Ammon's horn (tissue), 1 donor: ENCODE results near the gene PAM.
A peak's percentile ranks its signal among the peaks of the same experiment; 100 is the strongest.

ENCODE experiments used
- DNase-seq: peaks from one replicate; pipeline ENCODE4 v3.0.0-alpha.2; 2016; ENCODE audit warnings: low spot score

Gene PAM

GRCh38 chr5:102754767-102755431, at the start of gene PAM:
Gene PAM, plus strand, starts transcription at chr5:102755305. Its CDS starts 110,891 bp downstream, at chr5:102866196.
- DNase-seq = peak; percentile 72

- DNase-seq = no peak
Measured at GRCh38 chr5:102711525-102712385, 43.4 kb upstream of the PAM start.

- DNase-seq = no peak
Measured at GRCh38 chr5:102713278-102713677, 41.8 kb upstream of the PAM start.

GRCh38 chr5:102713682-102714231, 41.3 kb upstream of the PAM start:
- DNase-seq = peak; percentile 45

DNA sequence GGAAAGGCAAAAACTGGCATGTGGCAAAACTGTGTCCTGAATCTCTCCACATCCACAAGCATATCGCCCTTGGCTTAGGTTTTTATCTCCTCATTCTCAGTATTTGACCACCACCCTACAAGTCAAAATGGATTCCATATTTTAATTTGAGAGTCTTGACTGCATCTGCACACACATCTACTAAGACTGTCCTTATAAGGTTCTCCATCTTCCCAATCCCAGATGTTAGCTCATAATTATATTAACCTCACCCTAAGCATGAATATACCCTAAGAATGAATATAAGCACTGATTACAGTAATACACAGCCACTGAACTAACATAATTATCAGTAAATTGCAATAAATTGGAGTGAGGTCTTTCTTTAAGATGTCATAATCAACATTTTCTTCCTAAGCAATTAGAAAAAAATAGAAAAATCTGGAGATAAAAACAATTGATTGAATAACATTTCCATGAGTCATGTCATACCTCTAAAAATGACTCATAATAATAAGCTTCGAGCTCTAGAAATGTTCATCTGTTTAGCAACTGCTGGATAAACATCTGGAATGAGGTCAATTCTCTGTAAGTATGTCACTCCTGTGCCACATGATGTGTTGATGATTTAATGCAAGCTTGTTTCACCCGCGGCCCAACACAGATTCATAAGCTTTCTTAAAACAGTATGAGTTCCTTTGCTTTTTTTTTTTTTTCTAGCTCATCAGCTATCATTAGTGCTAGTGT, 39.9 kb upstream of the PAM start:
- DNase-seq = no peak

GRCh38 chr5:102716017-102716416, 39.1 kb upstream of the PAM start:
- no peak for DNase-seq

DNA sequence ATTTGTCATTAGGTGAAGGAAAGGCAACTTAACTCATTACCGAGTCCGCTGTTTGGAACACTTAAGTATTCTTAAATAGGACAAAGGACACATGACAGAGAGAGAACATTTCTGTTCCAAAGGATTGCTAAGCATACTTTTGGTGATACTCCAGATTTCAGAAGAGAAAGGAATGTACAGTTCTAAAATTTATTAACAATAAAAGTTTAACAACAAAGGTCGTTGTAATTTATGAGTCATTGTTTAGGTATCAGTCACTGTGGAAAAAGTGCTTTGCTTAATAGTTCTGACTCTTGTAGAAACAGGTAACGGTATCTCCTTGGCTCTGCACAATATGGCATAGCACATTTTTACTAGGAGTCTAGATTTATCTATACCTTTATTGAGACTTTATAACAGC, 36.3 kb upstream of the PAM start:
- no peak for DNase-seq

- DNase-seq = no peak
Measured at GRCh38 chr5:102719886-102720285, 35.2 kb upstream of the PAM start.

GRCh38 chr5:102720969-102721368, 34.1 kb upstream of the PAM start:
- DNase-seq = no peak

- DNase-seq = no peak
Measured at GRCh38 chr5:102722931-102723330, 32.2 kb upstream of the PAM start.

- DNase-seq = no peak
Measured at GRCh38 chr5:102731693-102732092, 23.4 kb upstream of the PAM start.

GRCh38 chr5:102733534-102733933, 21.6 kb upstream of the PAM start:
- no peak for DNase-seq

DNA sequence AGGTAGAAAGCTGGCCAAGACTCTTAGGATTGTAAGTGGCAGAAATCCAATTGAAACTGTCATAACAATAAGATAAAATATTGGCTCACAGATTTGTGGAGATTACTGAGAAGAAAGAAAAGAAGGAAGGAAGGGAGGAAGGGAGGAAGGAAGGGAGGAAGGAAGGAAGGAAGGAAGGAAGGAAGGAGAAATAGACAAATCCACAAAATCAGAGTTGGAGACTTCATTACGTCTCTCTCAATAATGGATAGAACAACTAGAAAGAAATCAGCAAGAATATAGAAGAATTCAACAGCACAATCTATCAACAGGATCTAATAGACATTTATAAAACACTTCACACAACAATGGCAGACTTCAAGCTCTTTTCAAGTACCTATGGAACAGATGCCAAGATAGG, 17.9 kb upstream of the PAM start:
- no peak for DNase-seq

DNA sequence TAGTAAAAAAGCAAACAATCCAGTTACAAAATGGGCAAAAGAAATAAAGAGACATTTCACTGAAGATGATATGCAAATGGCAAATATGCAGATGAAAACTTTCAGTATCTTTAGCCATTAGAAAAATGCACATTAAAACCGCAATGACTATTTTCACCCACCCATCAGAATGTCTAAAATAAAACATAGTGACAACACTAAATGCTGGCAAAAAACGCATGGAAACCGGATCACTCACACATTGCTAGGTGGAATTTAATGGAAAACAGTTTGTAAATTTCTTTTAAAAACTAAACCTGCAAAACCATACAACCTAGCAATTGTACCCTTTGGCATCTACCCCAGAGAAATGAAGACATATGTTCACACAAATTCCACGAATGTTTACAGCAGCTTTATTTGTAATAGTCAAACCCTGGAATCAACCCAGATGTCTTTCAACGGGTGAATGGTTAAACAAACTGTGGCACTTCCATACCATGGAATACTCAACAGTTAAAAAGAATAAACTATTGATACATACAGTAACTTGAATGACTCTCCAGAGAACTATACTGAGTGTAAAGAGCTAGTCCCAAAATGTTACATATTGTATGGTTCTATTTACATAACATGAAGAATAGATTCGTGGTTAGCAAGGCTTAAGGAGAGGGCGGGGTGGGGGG, 17.2 kb upstream of the PAM start:
- no peak for DNase-seq

- DNase-seq = no peak
Measured at GRCh38 chr5:102740515-102740914, 14.6 kb upstream of the PAM start.

GRCh38 chr5:102742215-102742614, 12.9 kb upstream of the PAM start:
- DNase-seq = no peak

DNA sequence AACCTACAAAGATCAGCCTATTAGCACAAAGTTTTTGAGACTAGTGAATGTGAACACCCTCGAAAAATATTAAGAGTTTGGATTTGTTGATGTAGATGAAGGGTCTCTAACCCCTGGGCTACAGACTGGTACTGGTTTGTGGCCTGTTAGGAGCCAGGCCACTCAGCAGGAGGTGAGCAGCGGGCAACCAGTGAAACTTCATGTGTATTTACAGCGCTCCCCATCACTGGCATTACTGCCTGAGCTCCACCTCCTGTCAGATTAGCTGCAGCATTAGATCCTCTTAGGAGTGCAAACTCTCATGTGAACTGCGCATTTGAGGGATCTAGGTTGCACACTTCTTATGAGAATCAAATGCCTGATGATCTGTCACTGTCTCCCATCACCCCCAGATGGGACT, 11.2 kb upstream of the PAM start:
- DNase-seq = no peak

GRCh38 chr5:102747386-102748166, 7.5 kb upstream of the PAM start:
- DNase-seq = no peak

GRCh38 chr5:102749416-102750030, 5.6 kb upstream of the PAM start:
- no peak for DNase-seq

DNA sequence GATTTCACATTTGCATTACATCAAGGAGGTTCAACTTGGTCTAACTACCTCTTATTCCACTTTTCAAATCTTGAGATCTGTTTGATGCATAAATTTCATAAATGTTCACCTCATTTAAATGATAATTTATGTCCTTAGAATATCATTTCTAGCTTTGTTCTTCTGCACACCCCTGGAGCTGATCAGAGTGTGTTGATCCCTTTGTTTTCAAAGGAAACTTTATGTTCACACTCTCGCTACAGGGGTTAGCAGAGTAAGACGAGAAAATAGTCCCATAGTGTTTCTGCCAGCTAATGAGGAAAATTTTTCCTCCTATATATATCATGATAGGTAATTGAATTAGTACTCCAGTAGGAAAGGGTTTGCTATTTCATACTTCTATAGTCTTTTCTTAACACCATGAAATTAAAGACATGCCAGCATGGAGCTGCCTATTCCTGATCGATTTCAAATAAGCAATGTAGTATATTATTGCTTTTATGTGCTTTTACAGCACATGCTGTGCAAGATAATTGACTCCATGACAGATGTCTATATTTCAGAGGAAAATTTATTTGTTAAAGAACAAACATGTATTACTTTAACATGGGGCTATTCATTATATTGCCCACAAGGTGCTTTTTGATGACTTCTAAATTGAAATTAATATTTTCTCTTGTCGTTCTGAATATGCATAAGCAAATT, 4.8 kb upstream of the PAM start:
- DNase-seq = no peak
